GM21528 (cell line): ENCODE results near the gene HIKESHI.
"Not testable (repeated sequence)": the region's sequence is repeated elsewhere in the genome, so short reads cannot be mapped to it uniquely, and the experiment has no call there.

Experiments used
- ATAC-seq: cut with Tn5 transposase; IDR thresholded peaks from one replicate; pipeline ENCODE4 v1.9.1; 2021; ENCODE audit warnings: mild to moderate bottlenecking, moderate library complexity; ENCODE audit not compliant: unreplicated experiment, low FRiP score

Gene HIKESHI, protein sequence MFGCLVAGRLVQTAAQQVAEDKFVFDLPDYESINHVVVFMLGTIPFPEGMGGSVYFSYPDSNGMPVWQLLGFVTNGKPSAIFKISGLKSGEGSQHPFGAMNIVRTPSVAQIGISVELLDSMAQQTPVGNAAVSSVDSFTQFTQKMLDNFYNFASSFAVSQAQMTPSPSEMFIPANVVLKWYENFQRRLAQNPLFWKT

DNA sequence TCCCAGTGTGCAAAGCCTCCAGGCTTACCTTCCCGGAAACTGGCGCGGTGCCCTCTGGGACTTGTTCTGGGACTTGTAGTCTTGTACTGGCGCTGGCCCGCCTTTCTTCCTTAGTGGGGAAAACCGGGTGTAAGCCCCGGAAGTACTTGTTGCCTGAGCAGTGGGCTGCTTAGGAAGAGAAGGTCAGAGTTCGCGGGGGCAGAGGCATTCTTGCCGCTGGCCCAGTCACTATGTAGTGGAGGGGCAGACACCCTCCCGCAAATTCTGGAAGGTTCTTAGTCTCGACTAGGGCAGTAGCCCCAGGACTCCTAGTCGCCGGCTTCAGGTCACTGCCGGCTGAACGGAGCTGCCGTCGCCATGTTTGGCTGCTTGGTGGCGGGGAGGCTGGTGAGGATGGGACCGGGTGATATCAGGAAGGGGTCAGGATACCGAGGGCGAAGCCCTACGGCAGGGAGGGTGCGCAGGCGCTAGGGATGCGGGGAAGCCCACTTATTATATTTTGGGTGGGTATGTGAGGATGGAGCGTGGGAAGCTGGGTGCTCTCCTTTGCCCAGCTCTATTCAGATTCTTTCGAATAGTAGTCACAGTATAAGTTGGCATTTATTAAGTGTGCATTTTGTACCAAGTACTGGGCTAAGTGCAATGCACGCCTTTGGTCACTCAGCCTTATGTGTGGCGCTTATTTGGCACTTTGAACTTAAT, at the start of gene HIKESHI:
TSS of gene HIKESHI (plus strand) at position 149 of the 702 bp plus-strand sequence. CDS start at position 358, 209 bp downstream.
- ATAC-seq = peak; percentile 99

DNA sequence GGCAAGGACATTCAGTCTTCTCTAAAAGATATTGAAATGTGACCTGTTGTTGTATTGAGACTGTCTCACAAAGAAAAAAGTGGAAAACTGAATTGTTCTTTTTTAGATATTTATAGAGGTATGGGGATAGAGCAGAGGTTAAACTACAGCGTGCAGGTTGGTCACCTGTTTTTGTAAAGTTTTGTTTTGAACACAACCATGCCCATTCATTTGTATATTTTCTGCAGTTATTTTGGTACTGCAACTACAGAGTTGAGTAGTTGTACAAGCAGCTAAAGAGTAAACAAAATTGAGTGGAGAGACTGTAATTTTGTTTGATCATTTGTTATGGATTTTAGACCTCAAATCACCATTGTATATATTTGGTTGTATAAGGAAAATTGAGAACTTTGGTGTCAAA, 46.1 kb upstream of the HIKESHI start:
- ATAC-seq = peak; percentile 81

GRCh38 chr11:86256608-86257007, 45.4 kb upstream of the HIKESHI start:
- ATAC-seq = no peak

GRCh38 chr11:86257446-86257845, 44.6 kb upstream of the HIKESHI start:
- no peak for ATAC-seq

GRCh38 chr11:86259730-86260129, 42.3 kb upstream of the HIKESHI start:
- ATAC-seq = no peak

- ATAC-seq = no peak
These were observed 40.7 kb upstream of the HIKESHI start for GRCh38 chr11:86261328-86261727.

DNA sequence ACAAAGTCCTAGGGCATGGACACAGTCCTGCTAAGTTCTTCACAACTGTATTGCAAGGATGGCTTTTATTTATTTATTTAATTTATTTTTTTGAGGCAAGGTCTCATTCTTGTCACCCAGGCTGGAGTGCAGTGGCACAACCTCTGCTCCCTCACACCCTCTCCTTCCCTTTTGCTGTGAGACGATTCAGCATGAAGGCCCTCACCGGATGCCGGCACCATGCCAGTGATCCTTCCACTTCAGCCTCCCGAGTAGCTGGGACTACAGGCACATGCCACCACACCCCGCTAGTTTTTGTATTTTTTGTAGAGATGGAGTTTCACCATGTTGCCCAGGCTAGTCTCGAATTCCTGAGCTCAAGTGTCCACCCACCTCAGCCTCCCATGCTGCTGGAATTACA, 39.7 kb upstream of the HIKESHI start:
- ATAC-seq = no peak

- no peak for ATAC-seq
These were observed 37.4 kb upstream of the HIKESHI start for GRCh38 chr11:86264649-86265048.

DNA sequence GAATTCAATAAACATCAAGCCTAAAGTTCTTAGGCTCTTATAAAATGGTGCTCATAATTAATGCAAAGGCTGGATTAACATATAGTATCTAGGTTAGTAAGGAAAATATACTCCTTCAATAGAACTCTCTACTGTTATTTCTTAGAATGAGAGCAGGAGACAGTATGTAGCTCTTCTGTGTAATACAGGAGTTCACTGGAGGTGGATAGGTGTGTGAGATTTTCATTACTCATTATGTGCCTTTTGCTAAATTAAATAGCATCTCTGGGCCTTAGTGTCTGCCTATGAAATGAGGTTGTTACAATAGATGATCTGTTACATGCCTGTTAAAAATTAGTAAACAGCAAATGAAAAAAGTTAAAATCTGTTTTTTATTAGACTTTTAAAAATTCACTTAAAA, 36.8 kb upstream of the HIKESHI start:
- no peak for ATAC-seq

- no peak for ATAC-seq
These were observed 32.4 kb upstream of the HIKESHI start for GRCh38 chr11:86269645-86270044.

DNA sequence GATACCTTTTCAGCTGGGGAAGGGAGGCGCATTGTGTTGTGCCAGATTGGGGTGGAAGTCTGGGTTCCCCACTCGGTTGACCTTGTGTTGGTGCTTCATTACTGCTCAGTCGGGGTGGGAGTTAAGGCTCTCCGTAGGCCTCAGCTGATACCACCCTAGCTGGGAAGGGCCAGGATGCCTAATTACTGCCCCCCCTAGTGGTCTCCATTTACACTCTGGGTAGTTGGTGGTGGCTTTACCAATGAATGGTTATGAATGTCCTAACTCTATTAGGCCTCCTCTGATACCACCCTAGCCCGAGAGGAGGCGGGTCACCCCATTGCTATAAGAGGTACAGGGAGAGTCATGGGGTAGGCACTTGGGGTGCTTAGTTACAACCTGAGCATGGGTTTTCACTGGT, 27.5 kb upstream of the HIKESHI start:
- ATAC-seq = no peak

DNA sequence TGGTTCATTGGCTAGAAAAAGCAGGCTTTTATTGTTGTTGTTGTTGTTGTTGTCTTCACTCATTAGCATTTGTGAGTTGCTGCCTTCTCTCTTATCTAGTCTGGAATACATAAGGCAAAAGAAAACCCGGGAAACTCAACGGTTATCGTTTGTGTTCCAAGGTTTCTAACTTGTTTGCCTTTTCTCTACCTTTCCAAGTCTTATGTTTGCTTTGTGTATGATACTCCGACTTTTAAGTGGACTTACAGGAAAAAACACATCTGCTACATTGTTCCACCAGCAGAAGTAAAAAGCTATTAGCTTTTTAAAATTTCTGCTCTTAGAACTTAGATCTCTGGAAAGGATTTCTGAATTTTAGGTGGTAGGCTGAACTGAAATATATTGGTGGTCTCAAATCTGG, 27.0 kb upstream of the HIKESHI start:
- ATAC-seq = no peak

DNA sequence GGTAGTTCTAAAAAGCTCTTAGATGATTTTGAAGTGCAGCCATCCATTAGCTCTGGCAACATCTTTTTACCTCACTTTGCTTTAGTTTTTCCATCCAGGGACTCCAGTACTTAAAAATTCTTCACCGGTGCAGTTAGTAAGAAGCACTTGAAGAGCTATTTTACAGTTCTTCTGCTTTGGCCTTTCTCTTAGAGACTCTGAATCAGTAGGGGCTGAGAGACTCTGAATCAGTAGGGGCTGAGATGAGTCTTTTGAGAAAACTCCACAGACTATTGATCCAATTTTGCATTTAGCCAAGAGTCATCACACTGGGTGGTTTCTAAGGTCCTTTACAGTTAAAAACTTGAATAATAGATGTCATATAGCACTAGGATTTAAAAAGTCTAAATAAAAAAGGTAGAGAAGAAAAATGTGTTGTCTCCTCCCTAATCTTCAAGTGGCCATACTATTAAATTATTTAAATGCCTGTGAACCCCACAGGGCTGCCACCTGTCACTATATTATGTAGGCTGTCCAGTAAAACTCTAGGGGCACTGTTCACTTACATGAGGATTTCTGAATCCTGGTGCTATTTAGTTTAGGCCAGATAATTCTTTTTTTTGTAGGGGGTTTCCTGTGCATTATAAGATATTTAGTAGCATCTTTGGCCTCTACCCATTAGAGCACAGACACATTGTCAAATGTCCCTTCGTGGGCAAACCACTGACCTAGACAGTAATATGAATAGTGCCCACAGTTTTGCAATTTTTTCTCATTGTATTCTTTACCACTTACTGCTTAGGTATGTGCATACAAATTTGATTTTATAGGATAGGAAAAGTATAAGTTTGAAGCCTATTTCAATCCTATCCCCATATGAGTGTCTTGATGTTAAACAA, 26.3 kb upstream of the HIKESHI start:
- no peak for ATAC-seq

DNA sequence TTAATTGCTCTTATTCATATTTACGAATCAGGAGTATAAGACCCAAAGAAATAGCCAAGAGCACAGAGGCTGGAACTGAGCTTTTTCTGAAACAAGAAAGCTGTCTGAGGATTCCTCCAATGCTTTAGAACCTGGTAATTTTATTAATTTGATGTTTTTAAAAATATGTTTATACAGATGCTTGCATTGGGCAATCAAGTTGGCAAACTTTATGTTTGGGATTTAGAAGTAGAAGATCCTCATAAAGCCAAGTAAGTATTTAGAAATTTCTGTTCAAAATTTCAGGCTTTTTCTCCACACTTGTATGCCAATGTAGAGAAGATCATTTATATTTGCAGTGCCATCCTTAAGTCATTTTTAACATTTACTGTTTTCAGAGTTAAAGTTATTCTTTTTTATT, 24.3 kb upstream of the HIKESHI start:
- ATAC-seq = no peak

DNA sequence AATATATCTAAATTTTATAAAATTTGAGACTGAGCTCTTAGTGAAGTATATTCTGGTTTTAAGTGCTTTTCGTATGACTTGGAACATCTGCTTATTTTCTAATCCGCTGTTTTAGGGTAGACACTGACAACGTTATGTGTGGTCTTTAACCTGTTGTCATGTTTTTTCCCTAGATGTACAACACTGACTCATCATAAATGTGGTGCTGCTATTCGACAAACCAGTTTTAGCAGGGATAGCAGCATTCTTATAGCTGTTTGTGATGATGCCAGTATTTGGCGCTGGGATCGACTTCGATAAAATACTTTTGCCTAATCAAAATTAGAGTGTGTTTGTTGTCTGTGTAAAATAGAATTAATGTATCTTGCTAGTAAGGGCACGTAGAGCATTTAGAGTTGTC, 23.8 kb upstream of the HIKESHI start:
- no peak for ATAC-seq

- ATAC-seq = no peak
These were observed 22.3 kb upstream of the HIKESHI start for GRCh38 chr11:86279747-86280146.

DNA sequence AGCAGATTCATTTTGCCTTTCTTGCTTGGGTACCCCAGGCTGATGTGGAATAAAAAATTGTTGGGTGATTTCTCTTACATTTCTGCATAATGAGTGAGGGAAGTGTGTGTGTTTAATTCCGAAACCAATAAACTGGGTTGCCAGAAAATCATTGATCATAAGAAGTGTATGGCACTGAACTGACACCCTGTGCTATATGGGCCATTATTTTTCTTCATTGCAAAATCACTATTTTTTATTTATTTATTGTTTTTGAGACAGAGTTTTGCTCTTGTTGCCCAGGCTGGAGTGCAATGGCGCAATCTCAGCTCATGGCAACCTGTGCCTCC, 14.6 kb upstream of the HIKESHI start:
- no peak for ATAC-seq

GRCh38 chr11:86288776-86289507, 13.1 kb upstream of the HIKESHI start:
- ATAC-seq = no peak

DNA sequence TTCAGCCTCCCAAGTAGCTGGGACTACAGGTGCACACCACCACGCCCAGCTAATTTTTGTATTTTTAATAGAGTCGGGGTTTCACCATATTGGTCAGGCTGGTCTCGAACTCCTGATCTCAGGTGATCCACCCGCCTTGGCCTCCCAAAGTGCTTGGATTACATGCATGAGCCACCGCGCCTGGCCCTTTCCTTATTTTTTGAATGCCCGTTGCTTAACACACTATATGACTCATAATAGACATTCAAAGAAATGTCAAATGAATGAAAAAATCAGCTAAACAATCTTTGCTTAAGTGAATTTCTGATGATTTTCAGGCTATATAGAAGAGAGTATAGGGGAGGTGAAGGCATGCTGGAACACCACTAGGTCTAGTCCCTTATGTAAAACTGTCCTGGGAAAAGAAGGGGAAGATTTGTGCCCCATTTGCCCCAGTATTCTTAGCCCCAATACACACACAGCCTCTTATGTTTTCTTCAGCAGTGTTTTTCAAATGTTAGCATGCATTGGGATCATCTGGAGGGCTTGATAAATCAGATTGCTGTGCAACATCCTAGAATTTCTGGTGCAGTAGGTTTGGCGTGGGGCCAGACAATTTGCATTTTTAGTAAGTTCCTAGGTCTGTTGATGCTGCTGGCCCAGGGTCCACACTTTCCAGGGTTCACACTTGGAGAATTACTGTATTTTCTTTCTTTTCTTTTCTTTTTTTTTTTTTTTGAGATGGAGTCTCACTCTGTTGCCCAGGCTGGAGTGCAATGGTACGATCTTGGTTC, 12.3 kb upstream of the HIKESHI start:
- not testable (repeated sequence) for ATAC-seq
